Inflammatory macrophage (primary cell): ENCODE data around the gene MISP3.
A peak's percentile ranks its signal among the peaks of the same experiment; 100 is the strongest.

Experiments
- DNase-seq, 2 donors: peaks; one replicate each; pipeline ENCODE4 v3.0.0-alpha.2; 2020 to 2022

Gene MISP3

DNA sequence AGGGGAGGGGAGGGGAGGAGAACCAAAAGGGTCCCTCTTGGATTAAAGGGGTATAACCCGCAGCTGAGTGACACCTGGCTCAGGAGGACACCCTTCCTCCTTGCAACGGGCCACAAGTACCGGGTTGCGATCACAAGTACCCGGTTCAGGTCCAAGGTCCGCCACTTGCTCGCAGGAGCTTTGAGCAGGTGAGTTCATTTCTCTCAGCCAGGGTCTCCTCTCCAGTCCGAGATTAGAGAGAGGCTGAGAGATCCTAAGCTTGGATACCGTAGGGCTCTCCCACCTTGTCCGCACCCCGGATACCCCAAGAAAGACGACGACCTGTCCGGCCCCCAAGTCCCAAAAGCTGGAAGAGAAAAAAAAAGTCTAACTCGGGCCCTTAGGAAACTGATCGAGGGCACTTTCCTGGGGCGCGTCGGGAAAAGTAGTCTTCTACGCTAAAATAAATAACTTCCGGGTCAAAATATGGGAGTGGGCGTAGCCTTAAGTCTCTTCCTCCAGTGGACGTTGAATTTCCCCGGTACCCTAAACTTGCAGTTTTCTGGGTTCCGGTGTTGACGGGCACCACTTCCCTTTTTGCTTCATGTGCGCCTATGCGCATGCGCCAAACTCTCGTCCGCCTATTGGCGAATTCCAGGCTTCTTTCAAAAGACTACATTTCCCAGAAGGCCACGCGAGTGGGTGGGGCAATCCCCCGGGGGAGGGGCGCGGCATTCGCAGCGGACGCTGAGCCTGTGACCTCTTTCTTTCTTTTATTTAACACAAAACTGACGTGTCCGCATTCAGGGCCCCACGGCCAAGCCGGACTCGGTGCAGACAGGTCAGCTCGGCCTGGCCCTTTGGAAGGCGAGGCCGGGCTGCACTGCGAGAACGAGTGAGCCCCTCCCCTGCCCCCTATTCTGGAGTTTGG is 8.6 kb downstream of the MISP3 start:
- peak; percentile 100 for DNase-seq

DNA sequence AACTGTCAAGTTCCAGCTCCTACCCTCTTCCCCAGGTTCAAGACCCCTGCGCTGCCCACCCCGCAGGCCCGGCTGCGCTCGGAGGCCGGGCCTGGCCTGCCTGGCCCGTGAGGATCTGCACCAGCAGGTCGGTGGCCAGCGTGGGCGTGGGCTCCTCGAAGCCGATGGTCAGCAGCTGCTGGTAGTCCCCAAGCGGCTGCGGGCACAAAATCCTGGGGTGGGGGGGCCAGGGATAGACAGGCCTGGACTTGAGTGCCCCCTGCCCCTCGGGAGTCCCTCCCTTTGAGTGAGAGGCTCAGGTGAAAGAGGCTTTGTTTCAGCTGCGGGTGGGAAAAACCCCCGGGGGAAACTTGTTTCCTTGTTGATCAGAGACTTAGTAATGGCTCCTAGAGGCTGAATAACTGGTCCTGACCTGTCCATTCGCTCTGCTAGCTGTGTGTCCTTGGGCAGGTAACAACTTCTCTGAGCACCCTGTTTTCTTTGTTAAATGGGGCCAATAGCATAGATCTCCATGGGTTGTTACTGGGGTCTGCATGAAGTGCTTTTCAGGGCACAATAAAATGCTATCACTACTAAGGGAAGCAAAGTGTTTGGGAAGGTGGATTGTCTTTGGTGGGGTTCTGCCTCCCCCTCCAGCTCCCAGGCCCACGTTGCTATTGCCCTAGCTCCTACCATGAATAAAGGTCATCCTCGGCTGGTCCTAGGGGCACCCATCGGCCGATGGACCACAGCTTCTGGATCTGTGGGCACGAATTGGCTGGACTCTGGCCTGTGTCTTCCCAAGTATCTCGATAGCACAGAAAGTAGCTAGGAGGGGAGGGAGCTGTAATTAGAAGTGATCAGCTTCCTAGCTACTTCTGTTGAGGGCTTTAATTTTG is 9.4 kb downstream of the MISP3 start:
- peak in 1 of 2 donors; percentile 77 for DNase-seq

DNA sequence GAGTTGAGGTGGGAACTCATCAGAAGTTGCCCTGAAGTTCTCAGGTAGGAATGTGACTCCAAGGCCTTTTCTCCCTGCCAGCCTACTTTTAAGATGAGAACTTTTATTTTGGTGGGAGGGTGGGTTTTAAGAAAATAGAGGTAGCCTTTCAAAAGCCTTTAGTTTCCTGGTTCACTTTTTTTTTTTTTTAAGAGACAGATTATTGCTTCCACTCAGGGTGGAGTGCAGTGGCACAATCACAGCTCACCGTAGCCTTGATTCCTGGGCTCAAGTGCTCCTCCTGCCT is 10.0 kb downstream of the MISP3 start:
- no peak for DNase-seq

DNA sequence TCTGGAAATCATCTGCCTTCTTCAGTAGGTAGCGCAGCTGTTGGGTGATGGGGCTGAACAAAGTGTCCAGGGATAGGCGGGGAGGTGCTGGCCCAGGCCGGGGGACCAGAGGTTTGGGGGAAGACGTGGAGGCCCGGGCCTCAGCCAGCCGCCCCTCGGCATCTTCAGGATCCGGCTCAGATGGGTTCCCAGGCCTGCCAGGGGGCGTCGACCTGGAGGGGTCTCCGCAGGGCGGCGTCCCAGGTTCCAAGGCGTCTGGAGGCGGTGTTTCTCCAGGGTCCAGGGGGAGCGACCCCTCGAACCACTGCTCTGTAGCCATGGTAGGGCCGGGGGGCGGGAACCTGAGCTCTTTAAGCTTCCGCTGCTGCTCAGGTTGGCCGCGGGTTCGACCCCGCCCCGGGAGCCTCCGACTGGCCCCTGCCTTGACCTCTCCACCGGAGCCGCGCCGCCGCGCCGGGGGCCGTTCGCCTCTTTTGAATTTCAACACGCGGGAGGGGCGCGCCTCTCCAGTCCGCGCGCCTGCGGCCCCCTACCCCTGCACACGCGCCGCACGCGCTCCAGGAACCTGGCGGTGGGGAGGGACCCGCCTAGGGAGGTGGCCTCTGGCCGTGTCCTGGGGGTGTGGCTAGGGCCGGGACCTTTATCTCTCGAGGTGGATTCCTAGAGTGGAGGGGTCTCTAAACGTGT is 12.9 kb downstream of the MISP3 start, which contains the start of gene C19orf67:
TSS of gene C19orf67 (minus strand) at position 475 of the 687 bp plus-strand sequence. CDS start at position 319, 156 bp downstream.
- no peak for DNase-seq

DNA sequence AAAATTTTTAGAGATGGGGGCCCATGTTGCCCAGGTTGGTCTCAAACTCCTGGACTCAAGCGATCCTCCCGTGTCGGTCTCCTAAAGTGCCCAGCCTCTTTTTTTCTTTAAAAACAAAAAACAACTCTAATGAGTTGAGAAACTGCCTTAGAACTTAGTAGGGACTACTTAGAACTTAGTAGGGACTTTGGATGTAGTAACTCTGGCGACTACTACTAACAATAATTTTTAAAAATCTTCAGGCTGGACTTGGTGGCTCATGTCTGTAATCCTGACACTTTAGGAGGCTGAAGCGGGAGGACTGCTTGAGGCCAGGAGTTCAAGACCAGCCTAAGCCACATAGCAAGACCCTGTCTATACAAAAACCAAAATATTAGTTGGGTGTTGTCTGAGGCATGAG is 13.5 kb downstream of the MISP3 start:
- no peak for DNase-seq

DNA sequence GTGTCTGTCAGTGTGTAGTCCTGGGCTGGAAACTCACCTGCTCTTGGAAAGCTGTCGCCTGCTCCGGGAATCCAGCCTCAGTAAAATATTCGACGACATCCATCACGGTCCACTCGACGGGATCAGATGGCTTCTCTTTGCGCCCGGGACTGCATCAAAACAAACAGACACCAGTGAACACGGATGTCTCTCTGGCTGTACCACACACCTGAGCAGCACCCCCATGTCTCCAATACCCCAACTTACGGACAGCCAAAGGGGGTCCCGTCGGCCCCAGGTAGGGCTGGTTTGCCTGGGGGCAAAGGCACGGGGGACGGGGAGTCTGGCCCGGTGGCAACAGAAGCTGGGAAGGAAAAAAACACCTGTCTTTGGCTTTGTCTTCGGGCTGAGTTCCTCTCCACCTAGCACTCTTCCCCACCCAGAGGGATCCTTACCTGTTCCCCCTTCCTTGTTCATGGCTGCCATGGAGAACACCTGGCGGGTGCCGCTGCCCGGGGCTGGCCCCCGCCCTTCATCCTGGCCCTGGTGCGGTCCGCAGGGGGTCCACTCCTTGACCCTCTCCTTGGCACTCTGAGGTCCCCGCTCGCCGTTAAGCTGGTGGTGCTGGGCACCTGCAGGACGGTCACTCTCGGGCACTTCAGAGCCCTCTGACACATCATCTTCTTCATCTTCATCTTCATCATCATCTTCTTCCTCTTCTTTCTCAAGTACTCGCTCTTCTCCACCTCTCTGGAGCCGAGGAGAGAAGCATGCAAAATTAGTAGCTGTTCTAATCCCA is 16.2 kb downstream of the MISP3 start:
- DNase-seq = no peak

DNA sequence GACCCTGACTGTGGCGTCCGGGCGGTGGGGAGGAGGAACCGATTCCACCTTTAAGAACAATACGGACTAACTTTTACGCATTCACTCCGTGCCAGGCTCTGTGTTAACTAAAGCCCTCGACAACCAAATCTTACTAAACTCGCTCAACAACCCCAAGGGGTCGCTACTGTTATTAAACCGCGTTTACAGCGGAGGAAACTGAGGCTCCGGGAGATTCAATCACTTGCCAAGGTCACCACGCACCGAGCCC is 16.8 kb downstream of the MISP3 start:
- DNase-seq = no peak

DNA sequence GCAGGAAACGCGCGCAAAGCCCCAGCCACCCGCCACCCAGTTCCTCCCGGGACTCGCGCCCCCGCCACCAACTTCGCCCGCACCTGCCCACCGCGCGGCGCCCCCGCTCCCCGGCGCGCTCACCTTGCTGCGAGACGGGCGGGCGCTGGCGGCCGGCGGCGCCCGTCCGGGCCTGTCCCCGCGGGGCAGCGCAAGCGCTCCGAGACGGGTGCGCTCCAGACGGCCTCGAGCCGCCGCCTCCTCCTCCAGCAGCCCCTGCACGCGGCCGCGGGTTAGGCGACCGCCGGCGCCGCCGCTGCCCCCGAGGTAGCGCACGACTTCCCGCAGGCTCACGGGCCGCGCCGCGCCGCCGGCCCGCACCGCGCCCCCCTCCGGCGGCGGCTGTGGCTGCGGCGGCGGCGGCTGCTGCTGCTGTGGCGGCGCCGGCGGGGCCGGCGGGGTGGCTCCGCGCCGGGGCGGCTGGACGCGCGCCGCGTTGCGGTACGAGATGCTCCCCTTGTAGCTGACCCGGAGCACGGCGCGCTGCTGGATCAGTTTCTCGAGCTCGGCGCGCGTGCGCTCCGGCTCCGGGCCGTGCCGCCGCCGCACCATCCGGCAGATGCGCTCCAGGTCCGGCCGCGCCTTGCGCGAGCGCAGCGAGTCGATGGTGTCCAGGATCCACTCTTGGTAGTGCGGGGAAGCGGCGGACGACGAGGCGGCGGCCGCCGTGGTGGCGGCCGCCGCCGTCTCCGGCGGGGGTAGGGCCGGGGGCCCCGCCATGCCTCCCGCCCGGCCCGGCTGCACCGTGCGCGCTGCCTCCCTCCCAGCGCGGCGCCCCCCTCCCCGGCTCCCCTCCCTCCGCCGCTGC is 17.3 kb downstream of the MISP3 start:
- DNase-seq = peak; percentile 33 to 65

DNA sequence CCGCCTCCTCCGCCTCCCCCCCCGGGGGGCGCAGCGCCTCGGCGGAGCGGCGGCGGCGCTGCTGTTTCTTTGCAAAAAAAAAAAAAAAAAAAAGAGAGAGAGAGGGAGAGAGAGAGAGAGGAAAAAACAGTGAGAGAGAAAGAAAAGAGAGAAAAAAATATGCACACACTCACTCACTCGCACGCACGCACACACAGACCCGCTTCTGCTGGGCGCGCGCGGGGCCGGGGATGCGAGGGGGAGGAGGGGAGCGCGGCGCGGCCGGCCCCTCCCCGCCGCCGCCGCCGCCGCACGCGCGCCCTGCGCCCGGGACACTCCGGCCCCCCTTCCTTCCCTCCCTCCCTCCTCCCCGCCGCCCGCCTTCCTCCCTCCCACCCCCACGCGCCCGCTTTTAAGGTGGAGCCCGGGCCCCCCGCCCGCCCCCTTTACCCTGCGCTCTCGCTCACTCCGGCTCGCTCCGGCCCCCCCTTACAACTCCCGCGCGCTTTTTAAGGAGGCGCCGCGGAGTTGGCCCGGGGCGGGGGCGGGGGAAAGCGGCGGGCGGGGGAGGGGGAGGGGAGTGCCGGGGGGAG is 18.0 kb downstream of the MISP3 start, which contains the start of gene SAMD1:
TSS of gene SAMD1 (minus strand) at position 243 of the 572 bp plus-strand sequence.
- peak; percentile 51 to 52 for DNase-seq

DNA sequence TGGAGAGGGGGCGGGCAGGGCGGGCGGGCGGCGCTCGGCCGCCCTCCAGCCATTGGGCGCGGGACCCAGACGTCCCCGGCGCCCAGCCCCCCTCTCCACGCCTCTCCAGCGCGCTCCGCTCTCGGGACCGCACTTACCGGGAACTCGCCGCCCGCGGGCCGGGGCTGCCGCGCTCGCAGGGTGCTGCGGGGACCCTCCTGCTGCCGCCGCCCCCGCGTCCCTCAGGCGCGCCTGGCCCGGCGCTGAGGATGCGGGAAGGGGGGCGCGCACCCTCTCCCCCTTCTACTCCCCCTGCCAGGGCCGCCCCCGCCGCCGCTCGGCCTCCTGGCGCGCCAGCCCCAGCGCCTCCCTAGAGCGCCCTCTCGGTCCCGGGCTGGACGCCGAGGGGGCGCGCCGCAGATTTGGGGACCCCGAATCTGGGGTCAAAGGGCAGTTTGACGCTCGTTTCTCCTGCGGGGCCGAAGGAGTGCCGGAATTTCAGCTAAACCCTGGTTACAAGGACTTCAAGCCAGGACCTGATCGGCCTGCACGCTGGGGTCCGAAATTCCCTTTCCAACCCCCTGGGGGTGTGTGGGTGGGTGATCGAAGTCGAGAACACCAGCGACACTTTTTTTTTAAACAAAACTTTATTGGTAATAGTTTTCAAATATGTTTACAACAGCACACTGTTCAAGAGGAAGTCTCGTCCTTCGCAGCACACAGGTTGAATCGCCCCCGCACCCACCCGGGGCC is 18.7 kb downstream of the MISP3 start:
- DNase-seq = peak; percentile 60 to 81

DNA sequence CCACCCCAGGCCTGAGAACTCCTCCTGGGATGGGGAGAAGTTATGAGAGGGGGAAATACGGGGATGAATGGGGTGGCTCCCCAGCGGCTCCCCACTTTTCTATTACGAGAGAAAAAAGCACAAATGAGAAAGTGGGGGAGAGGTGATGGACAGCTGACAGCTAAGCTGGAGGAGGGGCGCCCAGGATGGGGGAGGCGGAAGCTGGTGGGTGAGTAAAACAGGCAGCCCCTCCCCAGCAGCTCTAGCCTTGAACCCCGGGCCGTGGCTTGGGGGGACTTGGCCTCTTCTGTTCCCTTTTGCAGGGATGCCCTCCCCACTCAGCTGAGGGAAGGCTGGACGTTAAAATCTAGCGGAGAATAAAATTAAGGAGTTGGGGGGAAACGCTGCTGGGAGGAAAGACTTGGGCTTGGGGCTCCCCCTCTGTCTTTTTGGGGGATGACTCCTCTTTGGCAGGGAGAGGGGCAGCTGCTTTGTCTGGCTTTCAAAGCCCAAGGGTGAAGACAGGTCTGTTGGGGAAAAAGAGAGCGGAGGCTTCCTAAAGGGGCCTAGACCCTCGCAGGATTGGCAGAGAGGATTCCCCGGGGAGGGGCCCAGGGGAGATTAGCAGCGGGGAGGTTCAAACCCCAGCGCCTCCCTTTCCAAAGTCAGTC is 19.4 kb downstream of the MISP3 start:
- no peak for DNase-seq

DNA sequence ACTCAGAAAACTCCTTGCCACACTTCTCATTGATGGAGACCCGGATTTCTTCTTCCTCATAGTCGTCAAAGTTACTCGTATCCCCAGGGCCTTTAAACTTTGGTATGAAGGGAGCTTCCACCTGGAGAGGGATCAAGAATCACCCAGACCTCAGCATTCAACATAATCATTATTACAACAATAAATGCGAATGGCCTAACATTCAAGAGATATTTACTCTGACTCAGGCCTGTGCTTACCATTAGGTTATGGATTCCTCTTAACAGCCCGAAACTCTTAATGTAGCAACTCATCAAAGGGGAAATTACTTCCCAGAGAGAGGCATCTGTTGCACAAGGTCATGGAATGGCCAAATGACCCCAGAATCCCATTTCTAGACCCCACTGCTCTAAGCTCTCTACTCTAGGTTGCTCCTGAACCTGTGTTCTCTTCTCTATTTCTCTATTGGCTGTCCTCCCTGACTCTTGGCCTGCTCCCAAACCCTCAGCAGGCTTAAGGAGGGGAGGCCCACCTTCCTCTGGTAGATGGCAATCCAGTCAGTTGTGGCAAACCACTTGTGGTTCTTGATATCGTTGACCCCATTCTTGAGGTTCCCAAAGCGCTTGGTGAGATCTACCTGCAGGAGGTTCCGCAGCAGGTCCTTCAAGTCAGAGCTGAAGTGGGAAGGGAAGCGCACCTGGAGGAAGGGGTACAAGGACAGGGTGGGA is 20.7 kb downstream of the MISP3 start:
- DNase-seq = peak in 1 of 2 donors; percentile 3

DNA sequence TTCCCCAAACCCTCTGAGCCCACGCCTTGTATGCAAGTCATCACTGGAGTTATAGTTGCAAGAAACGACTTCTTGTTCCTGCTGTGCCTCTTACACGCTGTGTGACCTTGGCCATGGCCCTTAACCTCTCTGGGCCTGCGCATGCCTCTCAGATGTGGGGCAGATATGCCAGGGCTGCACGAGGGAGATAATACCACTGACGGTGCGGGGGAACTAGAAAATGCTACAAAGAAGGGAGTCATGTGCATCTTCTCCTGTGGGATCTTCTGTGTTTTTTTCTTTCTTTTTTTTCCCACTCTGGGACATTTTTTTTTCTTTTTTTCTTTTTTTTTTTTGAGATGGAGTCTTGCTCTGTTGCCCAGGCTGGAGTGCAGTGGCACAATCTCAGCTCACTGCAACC is 22.3 kb downstream of the MISP3 start:
- no peak for DNase-seq

DNA sequence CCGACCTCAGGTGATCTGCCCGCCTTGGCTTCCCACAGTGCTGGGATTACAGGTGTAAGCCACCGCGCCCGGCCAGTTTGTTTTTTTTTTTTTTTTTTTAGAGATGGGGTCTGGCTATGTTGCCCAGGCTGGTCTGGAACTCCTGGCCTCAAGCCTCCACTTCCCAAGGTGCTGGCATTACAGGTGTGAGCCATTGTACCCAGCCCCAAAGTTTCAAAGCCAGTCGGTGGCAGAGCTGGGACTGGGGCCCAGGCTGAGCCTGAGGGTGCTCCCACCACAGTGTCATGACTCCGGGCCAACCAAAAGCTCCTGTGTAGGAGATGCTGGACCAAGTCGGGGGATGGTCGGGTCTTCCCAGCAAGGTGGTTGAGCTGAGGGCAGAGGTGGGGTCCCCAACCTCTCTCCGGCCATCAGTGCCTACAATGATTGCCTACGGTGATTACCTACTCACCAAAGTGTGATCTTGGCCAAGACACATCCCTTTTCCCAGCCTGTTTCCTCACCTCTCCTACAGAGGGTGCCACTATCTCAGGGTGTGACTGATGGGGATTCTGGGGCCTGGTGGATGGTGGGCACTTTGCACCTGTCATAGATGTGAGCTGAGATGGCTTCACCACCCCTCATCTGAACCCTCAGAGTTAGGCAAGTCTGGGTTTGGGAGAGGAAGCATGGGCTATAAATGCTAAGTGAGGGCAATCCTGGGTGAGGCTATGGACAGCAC is 23.8 kb downstream of the MISP3 start:
- DNase-seq = no peak

DNA sequence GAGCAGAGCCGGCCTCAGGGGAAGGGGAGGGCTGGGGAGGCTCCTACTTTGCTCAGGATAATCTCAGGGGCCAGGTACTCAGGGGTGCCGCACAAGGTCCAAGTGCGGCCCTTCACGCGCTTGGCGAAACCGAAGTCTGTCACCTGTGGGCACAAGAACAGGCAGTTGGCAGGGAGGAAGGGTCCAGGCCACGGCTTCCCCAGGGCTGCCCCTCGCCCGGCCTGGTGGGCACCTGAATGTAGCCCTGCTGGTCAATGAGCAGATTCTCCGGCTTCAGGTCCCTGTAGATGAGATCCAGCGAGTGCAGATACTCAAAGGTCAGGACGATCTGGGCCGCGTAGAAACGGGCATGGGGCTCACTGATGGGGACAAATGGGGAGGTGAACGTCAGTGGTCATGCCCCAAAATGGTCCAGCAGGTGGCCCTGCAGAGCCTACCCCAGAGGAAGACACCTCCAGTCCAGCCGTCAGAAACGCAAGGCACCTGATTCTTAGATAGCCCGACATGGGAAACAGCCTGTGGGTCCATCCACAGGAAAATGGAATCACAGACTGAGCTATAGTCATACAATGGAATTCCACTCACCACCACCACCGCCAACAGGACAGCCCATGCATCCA is 25.1 kb downstream of the MISP3 start:
- DNase-seq = no peak

DNA sequence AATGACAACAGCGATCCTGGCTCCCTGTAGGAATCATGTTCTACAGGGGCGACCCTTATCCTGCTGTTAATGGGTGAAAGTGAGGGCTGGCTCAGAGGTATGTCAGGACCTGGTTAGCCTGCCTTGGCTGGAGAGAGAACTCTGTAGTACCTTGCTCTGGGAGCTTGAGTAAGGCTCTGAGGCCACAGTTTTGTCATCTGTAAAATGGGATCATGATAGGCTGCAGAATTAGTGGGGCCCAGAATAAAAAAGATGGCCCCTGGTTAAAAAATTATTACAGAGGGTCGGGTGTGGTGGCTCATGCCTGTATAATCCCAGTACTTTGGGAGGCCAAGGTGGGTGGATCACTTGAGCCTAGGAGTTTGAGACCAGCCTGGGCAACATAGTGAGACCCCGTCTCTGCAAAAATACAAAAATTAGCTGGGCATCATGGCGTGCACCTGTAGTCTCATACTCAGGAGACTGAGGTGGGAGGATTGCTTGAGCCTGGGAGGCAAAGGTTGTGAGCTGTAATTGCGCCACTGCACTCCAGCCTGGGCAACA is 28.5 kb downstream of the MISP3 start:
- DNase-seq = no peak

DNA sequence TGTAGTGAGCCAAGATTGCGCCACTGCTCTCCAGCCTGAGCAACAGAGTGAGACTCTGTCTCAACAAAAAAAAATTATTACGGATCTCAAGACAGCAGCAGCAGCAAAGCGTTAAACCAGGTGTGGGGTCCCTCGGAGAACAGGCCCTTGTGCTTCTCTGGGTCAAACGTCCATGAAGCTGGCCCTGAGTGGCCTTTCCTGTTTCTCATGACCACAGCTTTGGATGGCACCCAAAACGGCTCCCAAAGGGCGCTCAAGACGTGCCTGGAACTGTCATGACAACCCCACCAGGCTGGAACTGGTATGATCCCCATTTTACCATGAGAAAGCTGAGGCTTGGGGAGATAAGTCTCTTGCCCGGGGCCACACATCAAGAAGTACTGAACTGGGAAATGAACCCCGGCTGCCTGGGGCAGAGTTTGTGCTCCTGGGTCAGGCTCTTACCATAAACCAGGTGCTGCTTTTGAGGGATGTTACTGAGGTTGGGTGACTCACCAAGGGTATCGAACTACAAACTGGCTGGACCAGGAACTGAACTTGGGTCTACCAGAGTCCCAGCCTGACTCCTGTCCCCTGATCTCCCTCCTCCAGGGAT is 29.6 kb downstream of the MISP3 start:
- no peak for DNase-seq
